HepG2 (cell line): Measurements from ENCODE around the gene CXCL8. TPM values are rescaled to one million over a fixed set of nuclear protein-coding genes. Genes with fewer than 3 reads are reported as not detected.

Experiments used
- ATAC-seq: fragments of 200-7000 bp; cut with Tn5 transposase; 3 replicates; pipeline ENCODE4 v1.9.1; 2020; ENCODE audit warnings: mild to moderate bottlenecking, moderate library complexity
- BruUV-seq: library from RNA; stranded (reverse); fragments of 400-500 nt; replicated peaks from 2 replicates; lab custom pipeline; 2021; lab: Mats Ljungman, UMichigan
- CTCF ChIA-PET: fragments of 300-600 bp; formaldehyde crosslinking; extraction: SDS; loops from one replicate; lab custom pipeline; 2021; ENCODE audit warnings: low total read pairs, inconsistent platforms, low intra/inter-chr PET ratio; lab: Yijun Ruan, JAX
- POLR2A ChIA-PET: fragments of 350-600 bp; sonication (Branson Sonifier 250); formaldehyde crosslinking; loops from one replicate; lab custom pipeline; 2020; ENCODE audit warnings: antibody characterized with exemption, inconsistent platforms; lab: Yijun Ruan, JAX
- DNase-seq: peaks from one replicate; pipeline ENCODE4 v3.0.0-alpha.2; 2015; ENCODE audit warnings: low spot score
- FAIRE-seq: peaks from 3 replicates; lab custom pipeline; 2011; peaks lifted over from hg19 to GRCh38; lab: Jason Lieb, UNC
- H2AFZ ChIP-seq: one replicate; pipeline ENCODE4 v1.6.1; 2011; ENCODE audit warnings: low read length, inconsistent platforms
- H3K27ac ChIP-seq: fragments of 300-600 bp; 3 replicates; pipeline ENCODE4 v1.8.0; 2011; ENCODE audit warnings: mixed run types, mild to moderate bottlenecking, mixed read lengths, low read length, inconsistent platforms; ENCODE audit not compliant: insufficient read depth; ENCODE audit errors: extremely low read length
- H3K27me3 ChIP-seq, 2 experiments: fragments of 200-600 bp in 1 of 2; 2 replicates in 1 of 2; 3 replicates in 1 of 2; pipeline versions ENCODE4 v1.6.0 to v1.8.0; 2011; ENCODE audit warnings: low read length in 2 of 2, mild to moderate bottlenecking in 2 of 2, moderate library complexity in 2 of 2, inconsistent platforms in 1 of 2; ENCODE audit not compliant: insufficient read depth in 2 of 2, control insufficient read depth in 1 of 2
- H3K36me3 ChIP-seq, 2 experiments: fragments of 200-600 bp in 1 of 2; replicated peaks in 1 of 2; 2 replicates in 1 of 2; 3 replicates in 1 of 2; pipeline versions ENCODE4 v1.5.1 to v1.8.0; 2011; ENCODE audit warnings: low read length in 2 of 2, inconsistent platforms in 1 of 2; ENCODE audit not compliant: insufficient read depth in 2 of 2, control insufficient read depth in 1 of 2
- H3K4me1 ChIP-seq: 2 replicates; pipeline ENCODE4 v1.5.1; 2012; ENCODE audit warnings: low read length, inconsistent platforms; ENCODE audit not compliant: insufficient read depth
- H3K4me2 ChIP-seq: 2 replicates; pipeline ENCODE4 v1.6.0; 2011; ENCODE audit warnings: low read depth, low read length, inconsistent platforms
- H3K4me3 ChIP-seq, 3 experiments: fragments of 200-600 bp in 1 of 3; sonication (generic), shearing (Covaris generic) in 1 of 3; replicated peaks in 1 of 3; 2 replicates each; pipeline ENCODE4 v1.5.1; 2011 to 2016; ENCODE audit warnings: low read length in 3 of 3, inconsistent platforms in 2 of 3, low read depth in 2 of 3, mild to moderate bottlenecking in 2 of 3, control low read depth in 1 of 3, mixed read lengths in 1 of 3; ENCODE audit not compliant: insufficient read depth in 1 of 3
- H3K79me2 ChIP-seq: one replicate; pipeline ENCODE4 v1.6.1; 2011; ENCODE audit warnings: low read length, inconsistent platforms; ENCODE audit not compliant: insufficient read depth
- H3K9ac ChIP-seq: 2 replicates; pipeline ENCODE4 v1.6.0; 2011; ENCODE audit warnings: mild to moderate bottlenecking, low read depth, low read length, inconsistent platforms; ENCODE audit not compliant: insufficient read depth
- H3K9me3 ChIP-seq: 2 replicates; pipeline ENCODE4 v1.5.1; 2012; ENCODE audit warnings: mild to moderate bottlenecking, low read length
- H4K20me1 ChIP-seq: 2 replicates; pipeline ENCODE4 v1.6.0; 2011; ENCODE audit warnings: inconsistent platforms, mild to moderate bottlenecking, low read length, moderate library complexity; ENCODE audit not compliant: insufficient read depth
- BHLHE40 ChIP-seq: IDR thresholded peaks from 2 replicates; pipeline ENCODE4 v1.6.1; 2011; ENCODE audit warnings: low read length, improper control_type of control experiment
- HMG20A ChIP-seq: IDR thresholded peaks from 2 replicates; pipeline ENCODE4 v1.6.1; 2016; ENCODE audit warnings: borderline replicate concordance
- HMGA1 ChIP-seq: sonication (generic); formaldehyde crosslinking; conservative IDR thresholded peaks from 2 replicates; pipeline ENCODE4 v1.4.0; 2020; ENCODE audit warnings: missing genetic modification reagents
- HMGXB3 ChIP-seq: sonication (generic); formaldehyde crosslinking; IDR thresholded peaks from 2 replicates; pipeline ENCODE4 v1.4.0; 2020; ENCODE audit warnings: missing genetic modification reagents, borderline replicate concordance
- HNRNPH1 ChIP-seq: fragments of 200-400 bp; formaldehyde crosslinking; optimal IDR thresholded peaks from 2 replicates; pipeline ENCODE3; 2017; ENCODE audit warnings: mild to moderate bottlenecking, low read depth, low read length
- ZNF737 ChIP-seq: sonication (generic); formaldehyde crosslinking; IDR thresholded peaks from 2 replicates; pipeline ENCODE4 v1.5.0; 2020; ENCODE audit warnings: missing genetic modification reagents, mild to moderate bottlenecking, borderline replicate concordance
- ZNF740 ChIP-seq: sonication (generic); formaldehyde crosslinking; IDR thresholded peaks from 2 replicates; pipeline ENCODE4 v1.4.0; 2020; ENCODE audit warnings: missing genetic modification reagents
- ZZZ3 ChIP-seq: sonication (generic); formaldehyde crosslinking; IDR thresholded peaks from 2 replicates; pipeline ENCODE4 v1.4.0; 2020; ENCODE audit warnings: missing genetic modification reagents, mild to moderate bottlenecking, borderline replicate concordance
- WGBS: methylation state at CpG from one replicate; pipeline ENCODE4 v1.1.6; 2017; ENCODE audit warnings: low lambda C conversion rate; 5-methylcytosine and 5-hydroxymethylcytosine counted together
- in situ Hi-C: cut with HindIII; loops from 2 replicates; pipeline ENCODE4 v1.10.0; 2017; ENCODE audit warnings: low pct_unique_long_range_greater_than_20kb; ENCODE audit not compliant: extremely low pct_ligation_motif_present
- intact Hi-C: fragments of 100-400 bp; cut with micrococcal nuclease; formaldehyde crosslinking; loops from one replicate; pipeline ENCODE4 v1.10.0; 2022; ENCODE audit not compliant: unreplicated experiment
- polyA plus RNA-seq, 8 experiments: library from polyadenylated mRNA; depleted of rRNA in 3 of 8; stranded (reverse) in 7 of 8; unstranded in 1 of 8; fragments of >200 nt; fragmentation: Illumina TruSeq in 4 of 8; extraction: Trizol in 4 of 8; gene quantifications; 2 replicates each; pipeline versions ENCODE4 v1.2.1 to v1.2.3, GENCODE V29; 2011 to 2016; ENCODE audit warnings: low read depth in 4 of 8, missing spikeins in 1 of 8, mixed read lengths in 1 of 8; ENCODE audit not compliant: insufficient read depth in 1 of 8
- total RNA-seq, 5 experiments: library from RNA; depleted of rRNA; stranded (reverse); fragments of >200 nt; fragmentation: Illumina TruSeq; extraction: Trizol; gene quantifications; 2 replicates each; pipeline ENCODE4 v1.2.3, GENCODE V29; 2016; ENCODE audit warnings: low read depth in 1 of 5
- TF ChIP-seq, protein P1 (sequence below): sonication (generic); formaldehyde crosslinking; IDR thresholded peaks from 2 replicates; pipeline ENCODE4 v1.5.0; 2020; ENCODE audit warnings: mild to moderate bottlenecking, missing genetic modification reagents
- TF ChIP-seq, protein P2 (sequence below): IDR thresholded peaks from 2 replicates; pipeline ENCODE4 v1.6.1; 2012; ENCODE audit warnings: low read length, improper control_type of control experiment

CXCL8 gene
- total and polyA plus RNA-seq, 2 of the 13 experiments (the other 11 are each of a cell fraction or from before 2014, with no cell fraction given): 1.8 to 7.8 TPM

- TF ChIP-seq HMGXB3 (CRISPR knock-in tag) (no peak), ZNF737 (no peak), ZZZ3 (CRISPR knock-in tag) (no peak)
These were observed 24.1 kb downstream of the CXCL8 start (continued) for GRCh38 chr4:73764513-73764912.

GRCh38 chr4:73765296-73765695 lies 24.9 kb downstream of the CXCL8 start:
- 29% methylated on average over 2 of the region's 2 CpGs for WGBS
- POLR2A ChIA-PET: no interaction called here
- TF ChIP-seq HMGA1 (CRISPR knock-in tag) (no peak), BHLHE40 (no peak), HNRNPH1 (no peak), HMG20A (no peak), ZNF740 (CRISPR knock-in tag) (no peak)
- TF ChIP-seq, protein P1, sequence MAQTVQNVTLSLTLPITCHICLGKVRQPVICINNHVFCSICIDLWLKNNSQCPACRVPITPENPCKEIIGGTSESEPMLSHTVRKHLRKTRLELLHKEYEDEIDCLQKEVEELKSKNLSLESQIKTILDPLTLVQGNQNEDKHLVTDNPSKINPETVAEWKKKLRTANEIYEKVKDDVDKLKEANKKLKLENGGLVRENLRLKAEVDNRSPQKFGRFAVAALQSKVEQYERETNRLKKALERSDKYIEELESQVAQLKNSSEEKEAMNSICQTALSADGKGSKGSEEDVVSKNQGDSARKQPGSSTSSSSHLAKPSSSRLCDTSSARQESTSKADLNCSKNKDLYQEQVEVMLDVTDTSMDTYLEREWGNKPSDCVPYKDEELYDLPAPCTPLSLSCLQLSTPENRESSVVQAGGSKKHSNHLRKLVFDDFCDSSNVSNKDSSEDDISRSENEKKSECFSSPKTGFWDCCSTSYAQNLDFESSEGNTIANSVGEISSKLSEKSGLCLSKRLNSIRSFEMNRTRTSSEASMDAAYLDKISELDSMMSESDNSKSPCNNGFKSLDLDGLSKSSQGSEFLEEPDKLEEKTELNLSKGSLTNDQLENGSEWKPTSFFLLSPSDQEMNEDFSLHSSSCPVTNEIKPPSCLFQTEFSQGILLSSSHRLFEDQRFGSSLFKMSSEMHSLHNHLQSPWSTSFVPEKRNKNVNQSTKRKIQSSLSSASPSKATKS (CRISPR knock-in tag): no peak
- TF ChIP-seq, protein P2, sequence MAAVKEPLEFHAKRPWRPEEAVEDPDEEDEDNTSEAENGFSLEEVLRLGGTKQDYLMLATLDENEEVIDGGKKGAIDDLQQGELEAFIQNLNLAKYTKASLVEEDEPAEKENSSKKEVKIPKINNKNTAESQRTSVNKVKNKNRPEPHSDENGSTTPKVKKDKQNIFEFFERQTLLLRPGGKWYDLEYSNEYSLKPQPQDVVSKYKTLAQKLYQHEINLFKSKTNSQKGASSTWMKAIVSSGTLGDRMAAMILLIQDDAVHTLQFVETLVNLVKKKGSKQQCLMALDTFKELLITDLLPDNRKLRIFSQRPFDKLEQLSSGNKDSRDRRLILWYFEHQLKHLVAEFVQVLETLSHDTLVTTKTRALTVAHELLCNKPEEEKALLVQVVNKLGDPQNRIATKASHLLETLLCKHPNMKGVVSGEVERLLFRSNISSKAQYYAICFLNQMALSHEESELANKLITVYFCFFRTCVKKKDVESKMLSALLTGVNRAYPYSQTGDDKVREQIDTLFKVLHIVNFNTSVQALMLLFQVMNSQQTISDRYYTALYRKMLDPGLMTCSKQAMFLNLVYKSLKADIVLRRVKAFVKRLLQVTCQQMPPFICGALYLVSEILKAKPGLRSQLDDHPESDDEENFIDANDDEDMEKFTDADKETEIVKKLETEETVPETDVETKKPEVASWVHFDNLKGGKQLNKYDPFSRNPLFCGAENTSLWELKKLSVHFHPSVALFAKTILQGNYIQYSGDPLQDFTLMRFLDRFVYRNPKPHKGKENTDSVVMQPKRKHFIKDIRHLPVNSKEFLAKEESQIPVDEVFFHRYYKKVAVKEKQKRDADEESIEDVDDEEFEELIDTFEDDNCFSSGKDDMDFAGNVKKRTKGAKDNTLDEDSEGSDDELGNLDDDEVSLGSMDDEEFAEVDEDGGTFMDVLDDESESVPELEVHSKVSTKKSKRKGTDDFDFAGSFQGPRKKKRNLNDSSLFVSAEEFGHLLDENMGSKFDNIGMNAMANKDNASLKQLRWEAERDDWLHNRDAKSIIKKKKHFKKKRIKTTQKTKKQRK: no peak

More at GRCh38 chr4:73765296-73765695, 24.9 kb downstream of the CXCL8 start:
- Histone ChIP-seq H3K9ac (no peak overlapping the region), H3K4me3 (no peak overlapping the region), H4K20me1 (no peaks in the 10 kb centered on the region), H3K4me2 (no peak overlapping the region), H3K9me3 (no peaks in the 10 kb centered on the region), H3K4me1 (peaks cover 5% of the 10 kb centered on the region; the same call in 1 of the 2 replicates), H2AFZ (no peak overlapping the region), H3K79me2 (no peaks in the 10 kb centered on the region), H3K27ac (no peak overlapping the region), H3K27me3 (no peaks in the 10 kb centered on the region), H3K36me3 (no peaks in the 10 kb centered on the region)
- in situ Hi-C loops (no loop called here), intact Hi-C loops (no loop called here)
- CTCF ChIA-PET: no interaction called here
- FAIRE-seq (no peak), ATAC-seq (no peak), DNase-seq (no peak)
- BruUV-seq: no TSS peak
